HL-60 (cell line): Measurements from ENCODE around the gene LYPD3.

ENCODE experiments used
- GABPA ChIP-seq: IDR thresholded peaks from 2 replicates; pipeline ENCODE4 v1.6.1; 2012; ENCODE audit warnings: low read depth
- POLR2AphosphoS5 ChIP-seq: IDR thresholded peaks from 2 replicates; pipeline ENCODE4 v1.6.1; 2012; ENCODE audit warnings: low read depth
- REST ChIP-seq: IDR thresholded peaks from 2 replicates; pipeline ENCODE4 v1.6.1; 2012; ENCODE audit warnings: low read depth; ENCODE audit not compliant: insufficient replicate concordance
- TF ChIP-seq, protein P1 (sequence below): IDR thresholded peaks from one replicate; pipeline ENCODE4 v1.5.1; 2011; ENCODE audit warnings: low read length, control low read depth, inconsistent platforms; ENCODE audit not compliant: insufficient read depth

GRCh38 chr19:43425567-43426392 lies 39.6 kb downstream of the LYPD3 start:
- TF ChIP-seq, protein P1, sequence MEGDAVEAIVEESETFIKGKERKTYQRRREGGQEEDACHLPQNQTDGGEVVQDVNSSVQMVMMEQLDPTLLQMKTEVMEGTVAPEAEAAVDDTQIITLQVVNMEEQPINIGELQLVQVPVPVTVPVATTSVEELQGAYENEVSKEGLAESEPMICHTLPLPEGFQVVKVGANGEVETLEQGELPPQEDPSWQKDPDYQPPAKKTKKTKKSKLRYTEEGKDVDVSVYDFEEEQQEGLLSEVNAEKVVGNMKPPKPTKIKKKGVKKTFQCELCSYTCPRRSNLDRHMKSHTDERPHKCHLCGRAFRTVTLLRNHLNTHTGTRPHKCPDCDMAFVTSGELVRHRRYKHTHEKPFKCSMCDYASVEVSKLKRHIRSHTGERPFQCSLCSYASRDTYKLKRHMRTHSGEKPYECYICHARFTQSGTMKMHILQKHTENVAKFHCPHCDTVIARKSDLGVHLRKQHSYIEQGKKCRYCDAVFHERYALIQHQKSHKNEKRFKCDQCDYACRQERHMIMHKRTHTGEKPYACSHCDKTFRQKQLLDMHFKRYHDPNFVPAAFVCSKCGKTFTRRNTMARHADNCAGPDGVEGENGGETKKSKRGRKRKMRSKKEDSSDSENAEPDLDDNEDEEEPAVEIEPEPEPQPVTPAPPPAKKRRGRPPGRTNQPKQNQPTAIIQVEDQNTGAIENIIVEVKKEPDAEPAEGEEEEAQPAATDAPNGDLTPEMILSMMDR: no peak
- no peak for TF ChIP-seq POLR2AphosphoS5
- no peak for TF ChIP-seq REST
- TF ChIP-seq GABPA: no peak
